ENCODE data around the gene NKX2-2.
"Not testable (repeated sequence)": the region's sequence is repeated elsewhere in the genome, so short reads cannot be mapped to it uniquely, and the experiment has no call there.

The NKX2-2 gene

GRCh38 chr20:21508230-21509078 is 5.4 kb downstream of the NKX2-2 start:
- no peak for DNase-seq (ENCODE audit: low read depth in 2 of 2)

DNA sequence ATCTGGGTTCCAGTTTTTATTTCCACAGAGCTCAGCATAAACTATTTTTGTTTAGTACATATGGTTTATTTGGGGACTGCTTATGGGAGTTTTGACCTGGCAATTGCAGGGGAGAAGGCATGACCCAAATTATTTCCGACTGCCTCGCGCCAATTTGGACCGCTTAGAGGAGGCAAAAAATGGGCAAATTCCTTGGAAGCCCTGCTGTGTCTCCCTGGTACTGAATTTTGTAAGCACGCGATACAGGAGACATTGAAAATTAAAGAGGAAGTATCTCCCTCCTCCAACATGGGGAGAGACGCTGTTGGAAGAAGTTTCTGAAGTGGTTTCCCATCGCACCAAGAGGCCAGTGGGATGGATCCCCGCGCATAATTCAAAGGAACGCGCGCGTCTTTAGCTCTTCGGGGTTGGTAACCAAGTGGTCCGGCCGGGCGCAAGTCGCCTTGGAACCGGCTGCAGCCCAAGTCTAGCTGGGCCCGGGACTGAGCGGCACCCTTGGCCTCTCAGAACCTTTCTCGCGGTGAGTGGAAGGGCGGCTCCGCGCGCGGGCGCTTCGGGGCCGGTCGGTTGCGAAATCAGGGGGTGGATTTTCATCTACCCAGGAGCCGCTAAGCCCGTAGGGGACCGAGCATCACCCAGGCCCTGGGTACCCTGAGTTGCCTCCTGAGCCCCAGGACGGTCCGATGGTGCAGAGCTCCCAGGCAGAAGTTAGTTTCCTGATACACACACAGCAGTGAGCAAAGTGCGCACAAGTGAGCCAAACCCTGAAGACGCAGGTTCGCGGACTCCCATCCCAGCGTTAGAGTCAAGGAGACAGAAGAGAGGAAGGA is 6.2 kb downstream of the NKX2-2 start:
- DNase-seq (ENCODE audit: low read depth in 2 of 2): no peak

- DNase-seq (ENCODE audit: low read depth in 2 of 2): peak; percentile 58 to 70
These were observed 7.9 kb downstream of the NKX2-2 start for GRCh38 chr20:21505810-21506530.

GRCh38 chr20:21505161-21505809 is 8.6 kb downstream of the NKX2-2 start:
- DNase-seq (ENCODE audit: low read depth in 2 of 2): peak; percentile 81 to 82

DNA sequence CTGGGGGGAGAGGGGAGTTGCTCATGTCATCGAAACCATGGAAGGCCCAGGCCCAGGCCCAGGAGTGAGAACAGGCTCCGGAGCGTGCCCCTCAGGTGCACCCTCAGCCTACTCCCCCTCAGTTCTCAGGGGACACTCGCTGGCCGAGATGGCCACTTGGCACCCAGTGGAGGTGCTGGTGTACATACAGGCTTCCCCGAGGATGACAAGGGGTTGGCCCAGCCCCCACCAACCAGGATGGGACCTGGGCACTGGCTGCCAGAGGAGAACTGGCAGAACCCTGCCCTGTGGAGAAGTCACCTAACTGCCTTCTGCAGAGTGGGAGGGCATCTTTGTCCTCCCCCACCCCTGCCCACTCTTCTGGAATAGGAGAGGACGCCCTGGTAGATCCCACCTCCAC is 9.5 kb downstream of the NKX2-2 start:
- DNase-seq (ENCODE audit: low read depth in 2 of 2): no peak

DNA sequence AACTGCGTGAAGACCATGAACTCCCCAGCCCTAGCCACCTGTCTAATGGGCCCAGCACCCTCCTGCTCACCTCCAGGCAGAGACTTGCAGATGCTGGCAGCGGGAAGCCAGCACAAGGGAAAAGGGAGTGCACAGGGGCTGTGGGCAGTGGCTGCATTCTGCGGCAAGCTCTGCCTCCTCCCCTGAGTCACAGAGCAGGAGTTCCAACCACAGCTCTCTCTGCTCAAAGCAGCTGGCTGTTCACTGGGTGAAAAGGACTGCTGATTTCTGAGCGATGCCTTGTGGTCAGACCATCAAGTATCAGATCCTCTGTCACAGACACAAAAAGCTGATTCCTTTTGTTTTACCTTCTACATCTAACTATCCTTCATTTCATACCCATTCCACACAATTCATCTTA is 10.5 kb downstream of the NKX2-2 start:
- DNase-seq (ENCODE audit: low read depth in 2 of 2): no peak

DNA sequence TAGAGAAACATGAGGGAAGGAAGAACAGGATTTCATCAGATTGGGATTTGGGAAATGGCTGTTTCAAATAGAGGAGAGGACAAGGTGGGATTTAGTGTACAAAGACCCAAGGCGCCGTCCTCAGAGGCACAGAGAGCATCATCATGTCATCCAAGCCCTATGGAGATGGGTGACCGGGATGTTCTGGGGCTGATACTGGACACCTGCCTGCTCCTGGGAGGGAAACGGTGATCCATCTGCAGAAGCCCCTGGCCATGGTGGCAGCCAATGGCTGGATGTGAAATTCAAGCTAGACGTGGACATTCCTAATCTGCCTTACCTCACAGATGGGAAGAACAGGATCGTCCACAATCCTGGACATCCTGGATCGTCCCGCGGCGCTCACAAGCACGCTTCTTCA is 12.7 kb downstream of the NKX2-2 start:
- DNase-seq (ENCODE audit: low read depth in 2 of 2): no peak

DNA sequence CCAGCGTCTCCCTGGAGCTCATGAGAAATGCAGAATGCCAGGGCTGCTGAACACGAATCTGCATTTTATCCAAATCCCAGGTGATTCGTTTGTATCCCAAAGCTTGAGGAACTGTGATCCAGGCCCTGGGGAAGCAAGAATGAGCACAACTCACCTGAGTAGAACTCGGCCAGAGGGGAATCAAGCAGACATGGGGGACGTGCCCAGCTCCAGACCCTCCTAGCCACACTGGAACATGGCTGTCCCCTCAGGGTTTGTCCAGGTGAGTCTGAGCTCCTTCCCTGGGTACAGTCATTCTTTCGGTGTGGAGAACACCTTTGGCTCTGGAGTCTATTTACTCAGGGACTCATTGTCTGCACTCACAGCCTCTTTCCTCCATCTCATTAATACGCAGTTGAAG is 13.3 kb downstream of the NKX2-2 start:
- DNase-seq (ENCODE audit: low read depth in 2 of 2): no peak

DNA sequence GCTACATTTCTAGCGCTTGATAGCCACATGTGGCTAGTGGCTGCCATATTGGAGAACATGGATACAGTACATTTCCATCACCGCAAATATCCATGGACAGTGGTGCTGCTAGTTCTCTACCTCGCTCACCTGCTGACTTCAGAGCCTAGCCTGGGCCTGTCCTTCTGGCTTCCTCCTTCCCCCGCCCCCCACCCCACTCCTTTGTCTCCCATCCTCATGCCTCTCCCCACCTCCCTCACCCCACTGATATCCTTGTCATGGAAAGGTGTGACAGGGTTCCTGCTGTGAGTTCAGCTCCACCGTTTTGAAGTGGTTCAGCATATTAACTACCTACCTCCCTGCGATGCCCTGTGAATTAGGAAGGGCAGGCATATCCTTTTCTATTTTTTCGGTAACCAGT is 14.2 kb downstream of the NKX2-2 start:
- DNase-seq (ENCODE audit: low read depth in 2 of 2): no peak

DNA sequence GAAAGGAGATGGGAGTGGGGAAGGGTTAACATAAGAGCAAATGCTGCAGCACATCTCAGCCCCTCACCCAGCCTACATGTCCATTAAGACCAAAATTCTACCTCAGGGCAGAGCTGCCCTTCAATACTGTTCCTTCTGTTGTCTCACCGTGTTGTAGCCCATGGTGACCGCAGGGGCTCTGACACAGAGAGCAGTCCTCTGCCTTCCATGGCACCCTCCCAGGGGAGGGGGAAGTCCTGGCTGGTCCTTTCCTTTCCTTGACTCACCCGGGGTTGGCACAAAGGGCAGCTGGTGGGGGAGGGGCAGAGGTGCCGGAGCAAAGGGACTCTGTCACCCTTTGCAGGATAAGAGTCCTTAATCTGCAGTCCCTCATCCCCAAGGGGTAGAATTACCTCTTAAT is 15.2 kb downstream of the NKX2-2 start:
- DNase-seq (ENCODE audit: low read depth in 2 of 2): no peak

GRCh38 chr20:21498195-21498594 is 15.7 kb downstream of the NKX2-2 start:
- no peak for DNase-seq (ENCODE audit: low read depth in 2 of 2)

DNA sequence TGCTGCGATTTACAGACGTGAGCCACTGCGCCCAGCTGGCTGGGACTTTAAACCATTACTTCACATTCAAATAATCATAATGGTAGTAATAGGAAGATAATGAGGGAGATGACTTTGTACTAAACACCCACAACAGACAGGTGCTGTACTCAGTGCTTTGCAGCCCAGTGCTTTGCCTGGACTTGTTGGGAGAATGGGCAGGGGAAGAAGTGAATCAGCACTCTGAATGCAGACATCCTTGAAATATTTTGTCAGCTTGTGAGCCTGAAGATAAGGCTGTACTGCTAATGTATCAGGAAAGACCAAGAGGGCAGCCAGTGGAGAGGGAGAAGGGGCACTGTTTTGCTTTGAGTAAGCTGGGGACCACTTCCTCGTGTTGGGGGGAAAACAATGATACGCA is 17.4 kb downstream of the NKX2-2 start:
- DNase-seq (ENCODE audit: low read depth in 2 of 2): no peak

DNA sequence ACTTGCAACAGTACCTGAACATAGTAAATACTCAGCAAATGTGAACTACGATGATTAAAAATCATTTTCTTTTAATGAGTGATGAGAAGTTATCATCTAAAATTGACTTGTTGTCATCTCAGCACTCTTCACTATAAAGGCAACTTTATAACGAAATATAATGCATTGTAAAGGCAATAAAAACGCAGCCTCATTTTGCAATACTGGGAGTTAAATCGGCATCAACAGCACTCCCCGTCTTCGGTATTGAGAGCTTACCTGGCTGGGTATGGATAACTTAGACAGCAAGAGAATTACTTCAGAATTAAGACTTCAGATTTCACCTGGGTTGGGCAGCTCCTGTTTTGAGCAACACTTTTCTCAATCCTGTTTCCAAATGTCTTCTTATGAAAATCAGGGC is 20.8 kb downstream of the NKX2-2 start:
- no peak for DNase-seq (ENCODE audit: low read depth in 2 of 2)

GRCh38 chr20:21490105-21490504 is 23.8 kb downstream of the NKX2-2 start:
- DNase-seq (ENCODE audit: low read depth in 2 of 2): no peak

- not testable (repeated sequence) for DNase-seq (ENCODE audit: low read depth in 2 of 2)
These were observed 33.7 kb downstream of the NKX2-2 start for GRCh38 chr20:21480144-21480543.

DNA sequence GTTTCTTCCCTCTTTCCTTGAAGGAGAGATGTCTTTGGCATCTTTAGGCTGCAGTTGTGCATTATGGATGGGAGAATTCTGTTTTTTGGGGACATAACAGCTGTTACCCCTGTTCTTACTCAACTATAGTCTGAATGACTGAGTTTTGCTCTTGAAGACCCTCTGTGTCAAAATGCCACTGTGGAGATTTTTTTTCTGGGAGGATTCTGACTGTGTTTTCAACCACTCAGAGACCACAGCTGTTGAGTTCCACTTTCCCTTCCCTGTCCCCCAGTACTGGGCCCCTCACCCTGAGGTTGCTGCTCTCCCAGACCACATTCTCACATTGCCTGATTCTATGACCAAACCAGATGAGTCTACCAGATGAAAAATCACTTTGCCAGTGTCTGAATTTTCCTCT is 48.1 kb downstream of the NKX2-2 start:
- no peak for DNase-seq (ENCODE audit: low read depth in 2 of 2)

DNA sequence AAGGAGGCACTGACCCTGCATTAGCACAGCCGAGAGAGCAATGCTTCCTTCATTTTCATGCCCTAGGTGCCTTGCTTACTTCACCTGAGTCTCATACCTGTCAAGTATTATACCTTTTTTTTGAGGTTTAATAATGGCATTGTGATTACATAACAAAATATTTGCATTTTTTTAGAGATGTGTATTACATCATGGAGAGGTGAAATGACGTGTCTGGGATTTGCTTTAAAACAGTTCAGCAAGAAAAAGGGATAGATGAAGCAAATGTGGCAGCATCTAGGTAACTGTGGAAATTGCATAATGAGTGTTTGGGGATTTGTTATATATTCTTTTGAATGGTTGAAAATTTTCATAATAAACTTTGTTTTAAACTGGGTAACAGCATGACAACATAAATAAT is 48.9 kb downstream of the NKX2-2 start:
- DNase-seq (ENCODE audit: low read depth in 2 of 2): no peak

All from activated CD4-positive, alpha-beta T cell treated with anti-CD3 and anti-CD28 coated beads for 24 hours (primary cell).